HG02973 (cell line): ENCODE data around the gene IQCN.

Experiments used
- ATAC-seq: cut with Tn5 transposase; IDR thresholded peaks from one replicate; pipeline ENCODE4 v1.9.1; 2021; ENCODE audit warnings: moderate library complexity; ENCODE audit not compliant: unreplicated experiment

Gene IQCN

GRCh38 chr19:18269070-18269723 is 5.1 kb downstream of the IQCN start:
- ATAC-seq = no peak

GRCh38 chr19:18266771-18267686 is 7.2 kb downstream of the IQCN start:
- no peak for ATAC-seq

GRCh38 chr19:18265582-18265981 is 8.7 kb downstream of the IQCN start:
- no peak for ATAC-seq

- no peak for ATAC-seq
Observed at GRCh38 chr19:18264971-18265540, 9.2 kb downstream of the IQCN start.

GRCh38 chr19:18264137-18264854 is 10.0 kb downstream of the IQCN start:
- ATAC-seq = no peak

GRCh38 chr19:18263324-18264136 is 10.7 kb downstream of the IQCN start:
- ATAC-seq = no peak

- no peak for ATAC-seq
Observed at GRCh38 chr19:18262917-18263316, 11.3 kb downstream of the IQCN start.

- no peak for ATAC-seq
Observed at GRCh38 chr19:18262144-18262543, 12.1 kb downstream of the IQCN start.

GRCh38 chr19:18261474-18261873 is 12.8 kb downstream of the IQCN start:
- ATAC-seq = no peak

GRCh38 chr19:18259893-18260292 is 14.4 kb downstream of the IQCN start:
- no peak for ATAC-seq

- no peak for ATAC-seq
Observed at GRCh38 chr19:18257503-18258470, 16.5 kb downstream of the IQCN start.

GRCh38 chr19:18254546-18255503 is 19.4 kb downstream of the IQCN start:
- no peak for ATAC-seq

- no peak for ATAC-seq
Observed at GRCh38 chr19:18253716-18254115, 20.5 kb downstream of the IQCN start.

GRCh38 chr19:18253130-18253529 is 21.1 kb downstream of the IQCN start:
- no peak for ATAC-seq

GRCh38 chr19:18252370-18252717 is 21.9 kb downstream of the IQCN start:
- no peak for ATAC-seq

- ATAC-seq = no peak
Observed at GRCh38 chr19:18251587-18252369, 22.5 kb downstream of the IQCN start.

GRCh38 chr19:18249834-18250233 is 24.4 kb downstream of the IQCN start:
- ATAC-seq = no peak
